ENCODE measurements around the gene MYOC. TPM values are rescaled to one million over a fixed set of nuclear protein-coding genes. Genes with fewer than 3 reads are reported as not detected.
"Not testable (repeated sequence)": the region's sequence is repeated elsewhere in the genome, so short reads cannot be mapped to it uniquely, and the experiment has no call there.

MYOC gene
- total RNA-seq = 6.3 TPM
- long read RNA-seq, transcript MYOC-201 (3 exons, 2,095 nt) = major isoform, 74 of 76 reads
- long read RNA-seq, partial matches to known transcripts = 2 of 76 reads
- long read RNA-seq, other reads (novel, unspliced or antisense) = 0 of 76 reads

- DNase-seq (ENCODE audit: low spot score) = no peak
These were observed at the start of gene MYOC for GRCh38 chr1:171652234-171652822. MYOC (minus strand) TSS chr1:171652688; CDS start chr1:171652611, 77 bp downstream.

DNA sequence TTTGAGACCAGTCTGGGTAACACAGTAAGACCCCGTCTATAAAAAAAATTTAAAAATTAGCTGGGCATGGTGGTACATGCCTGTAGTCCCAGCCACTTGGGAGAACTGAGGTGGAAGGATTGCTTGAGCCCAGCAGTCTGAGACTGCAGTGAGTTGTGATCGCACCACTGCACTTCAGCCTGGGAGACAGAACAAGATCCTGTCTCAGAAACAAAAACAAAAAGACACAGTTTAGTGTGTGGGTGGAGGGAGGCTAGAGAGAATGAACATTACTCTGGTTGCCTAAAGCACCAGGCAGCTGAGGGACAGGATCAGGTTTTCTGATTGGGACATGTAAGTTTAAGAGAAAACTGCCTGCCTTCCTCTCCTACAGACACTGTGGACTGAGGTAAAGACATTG is 47.0 kb upstream of the MYOC start:
- DNase-seq (ENCODE audit: low spot score) = no peak

DNA sequence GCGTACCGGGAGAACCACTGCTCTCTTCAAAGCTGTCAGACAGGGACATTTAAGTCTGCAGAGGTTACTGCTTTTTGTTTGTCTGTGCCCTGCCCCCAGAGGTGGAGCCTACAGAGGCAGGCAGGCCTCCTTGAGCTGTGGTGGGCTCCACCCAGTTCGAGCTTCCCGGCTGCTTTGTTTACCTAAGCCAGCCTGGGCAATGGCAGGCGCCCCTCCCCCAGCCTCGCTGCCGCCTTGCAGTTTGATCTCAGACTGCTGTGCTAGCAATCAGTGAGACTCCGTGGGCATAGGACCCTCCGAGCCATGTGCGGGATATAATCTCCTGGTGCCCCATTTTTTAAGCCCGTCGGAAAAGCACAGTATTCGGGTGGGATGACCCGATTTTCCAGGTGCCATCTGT is 43.3 kb upstream of the MYOC start:
- DNase-seq (ENCODE audit: low spot score) = not testable (repeated sequence)

GRCh38 chr1:171693541-171693940 is 41.1 kb upstream of the MYOC start:
- not testable (repeated sequence) for DNase-seq (ENCODE audit: low spot score)

DNA sequence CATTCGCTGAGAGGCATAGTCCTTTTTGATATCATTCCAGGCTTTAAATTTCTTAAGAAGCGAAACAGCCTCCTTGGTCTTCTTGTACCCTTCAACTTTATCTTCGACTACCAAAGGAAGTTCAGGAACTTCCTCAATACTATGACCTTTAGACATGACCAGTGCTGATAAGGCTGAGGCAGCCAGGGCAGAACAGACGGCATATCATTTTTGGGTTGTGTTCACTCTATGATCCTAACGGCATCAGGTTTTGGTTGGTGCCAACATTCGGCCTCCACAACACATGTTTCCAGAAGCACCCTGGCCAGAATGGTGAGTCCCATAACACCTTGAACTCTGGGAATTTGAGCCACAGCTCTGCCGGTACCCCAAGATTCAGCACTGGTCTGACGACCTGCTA is 31.4 kb upstream of the MYOC start:
- no peak for DNase-seq (ENCODE audit: low spot score)

GRCh38 chr1:171680339-171680738 is 27.9 kb upstream of the MYOC start:
- DNase-seq (ENCODE audit: low spot score) = no peak

GRCh38 chr1:171676823-171677222 is 24.3 kb upstream of the MYOC start:
- DNase-seq (ENCODE audit: low spot score) = no peak

GRCh38 chr1:171674431-171675405 is 22.2 kb upstream of the MYOC start:
- DNase-seq (ENCODE audit: low spot score) = no peak

DNA sequence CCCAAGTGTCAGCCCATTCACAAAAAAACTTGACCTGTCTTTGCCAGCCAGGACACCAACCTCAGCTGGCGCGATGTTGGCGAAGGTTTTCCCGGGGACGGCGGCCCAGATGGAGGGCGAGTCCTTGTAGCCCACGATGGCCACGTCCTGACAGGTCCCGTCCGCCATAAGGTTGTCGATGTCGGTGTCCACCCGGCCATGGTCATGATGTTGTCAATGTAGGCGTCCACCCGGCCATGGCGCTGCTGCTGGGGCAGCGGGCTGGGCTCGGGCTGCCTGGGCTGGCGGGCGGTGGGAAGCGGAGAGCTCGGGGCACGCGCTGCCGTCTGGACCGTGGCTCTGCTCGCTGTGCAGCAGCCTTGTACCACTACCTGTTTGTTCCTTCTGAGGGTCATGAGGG is 18.3 kb upstream of the MYOC start:
- DNase-seq (ENCODE audit: low spot score) = no peak

DNA sequence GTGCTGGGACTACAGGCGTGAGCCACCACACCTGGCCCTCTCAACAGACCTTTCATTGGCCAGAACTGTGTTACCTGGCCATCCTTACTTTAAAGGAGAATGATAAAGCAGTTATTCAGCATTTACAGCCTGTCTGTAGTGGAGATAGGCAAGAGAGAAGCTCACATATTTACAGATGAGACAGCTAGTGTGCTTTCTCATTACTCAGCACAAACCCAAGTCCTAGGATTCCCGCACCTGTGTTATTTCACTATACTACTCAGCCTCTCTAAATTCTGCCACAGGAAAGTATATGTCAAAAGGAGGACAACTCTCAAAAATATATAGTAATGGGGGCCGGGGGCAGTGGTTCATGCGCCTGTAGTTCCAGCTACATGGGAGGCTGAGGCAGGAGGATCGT is 15.9 kb upstream of the MYOC start:
- no peak for DNase-seq (ENCODE audit: low spot score)

DNA sequence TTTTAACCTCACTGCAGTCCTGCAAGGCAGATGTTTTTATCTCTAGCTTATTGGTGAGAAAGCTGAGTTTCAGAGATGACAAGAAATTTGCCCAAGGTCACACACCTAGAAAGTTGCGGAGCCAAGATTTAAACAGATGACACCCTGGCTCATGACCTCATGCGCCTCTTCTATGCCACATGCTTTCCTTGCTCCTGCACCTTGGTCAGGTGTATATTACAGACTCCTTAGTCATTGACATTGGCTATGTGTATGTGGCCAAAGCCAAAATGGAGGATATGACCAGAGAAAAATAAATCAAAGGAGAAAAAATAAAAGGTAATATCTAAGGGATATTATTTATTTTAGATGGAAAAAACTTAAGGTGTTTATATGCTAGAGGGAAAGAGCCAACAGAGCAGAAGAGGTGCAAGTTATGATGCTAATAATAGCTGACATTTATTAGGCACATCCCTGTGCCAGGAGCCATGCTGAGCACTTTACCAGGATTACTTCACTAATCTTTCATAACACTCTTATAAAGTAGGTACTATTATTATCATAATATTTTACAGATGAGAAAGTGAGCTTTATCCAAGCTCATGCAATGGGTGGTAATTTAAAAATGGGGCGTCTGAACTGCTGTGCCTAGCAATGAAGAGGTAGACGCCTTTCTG is 13.8 kb upstream of the MYOC start:
- DNase-seq (ENCODE audit: low spot score) = no peak

- DNase-seq (ENCODE audit: low spot score) = no peak
These were observed 12.5 kb upstream of the MYOC start for GRCh38 chr1:171664976-171665375.

DNA sequence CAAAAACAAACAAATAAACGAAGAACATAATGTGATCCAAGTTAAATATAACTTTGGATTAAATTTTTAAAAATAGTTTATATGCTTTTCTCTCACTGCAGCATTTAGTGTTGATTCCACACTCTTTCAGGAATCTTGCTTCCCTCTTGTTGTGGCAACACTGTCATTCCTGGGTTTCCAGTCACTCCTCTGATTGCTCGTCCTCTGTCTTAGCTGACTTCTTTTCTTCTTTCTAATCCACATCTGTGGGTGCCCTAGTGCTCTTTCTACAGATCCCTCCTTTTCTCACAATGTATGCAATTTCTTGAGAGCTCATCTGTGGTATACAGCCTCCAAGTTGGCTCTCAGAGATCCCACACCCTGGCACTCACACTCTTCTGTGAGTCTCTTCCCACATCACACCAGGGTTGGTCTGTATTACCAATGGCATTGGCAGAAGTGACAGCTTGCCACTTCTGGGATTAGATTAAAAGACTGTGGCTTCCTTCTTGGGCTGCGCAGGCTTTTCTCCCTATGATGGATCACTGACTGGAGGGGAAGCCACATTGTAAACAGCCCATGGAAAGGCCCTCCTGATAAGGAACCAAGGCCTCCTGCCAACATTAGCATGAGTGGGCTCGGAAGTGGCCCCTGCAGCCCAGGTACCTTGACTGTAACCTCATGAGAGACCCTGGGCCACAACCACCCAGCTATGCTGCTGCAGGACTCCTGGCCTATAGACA is 11.5 kb upstream of the MYOC start:
- DNase-seq (ENCODE audit: low spot score) = no peak

DNA sequence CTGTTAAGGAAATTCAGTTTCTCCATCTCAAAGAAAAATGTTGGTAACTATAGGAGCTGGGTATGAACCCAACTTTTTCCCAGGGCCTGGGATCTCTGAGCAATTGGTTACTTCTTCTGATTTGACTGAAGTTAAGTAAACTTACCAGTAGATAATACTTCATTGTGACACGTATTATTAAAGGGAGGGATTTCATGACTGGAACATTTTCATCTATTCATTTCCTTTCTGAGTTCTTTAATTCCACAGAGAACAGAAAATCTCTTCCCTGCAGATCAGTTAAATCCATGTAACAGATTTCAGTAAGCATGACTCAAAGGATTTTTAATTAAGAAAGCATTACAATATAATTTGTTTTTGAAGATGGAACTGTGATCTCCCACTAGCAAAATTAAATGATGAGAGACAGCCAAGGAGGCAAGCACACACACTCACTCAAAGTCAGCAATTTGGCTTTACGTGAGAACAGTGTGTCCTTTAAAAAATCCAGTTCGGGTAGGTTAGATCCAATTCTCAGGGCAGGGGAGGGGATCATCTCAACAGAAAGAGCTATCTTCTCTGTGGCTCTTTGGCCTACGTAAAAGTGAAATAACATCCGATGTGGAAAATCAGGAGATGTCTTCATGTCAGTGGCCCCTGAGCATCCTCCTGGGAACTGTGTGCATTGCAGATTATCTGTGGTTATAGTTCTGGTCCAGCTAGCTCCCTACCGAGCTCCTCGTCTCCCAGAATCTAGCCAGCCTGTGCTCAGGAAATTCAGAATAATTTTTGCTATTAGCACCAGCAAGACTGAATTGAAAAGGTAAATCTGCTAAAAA is 10.8 kb upstream of the MYOC start:
- DNase-seq (ENCODE audit: low spot score) = no peak

DNA sequence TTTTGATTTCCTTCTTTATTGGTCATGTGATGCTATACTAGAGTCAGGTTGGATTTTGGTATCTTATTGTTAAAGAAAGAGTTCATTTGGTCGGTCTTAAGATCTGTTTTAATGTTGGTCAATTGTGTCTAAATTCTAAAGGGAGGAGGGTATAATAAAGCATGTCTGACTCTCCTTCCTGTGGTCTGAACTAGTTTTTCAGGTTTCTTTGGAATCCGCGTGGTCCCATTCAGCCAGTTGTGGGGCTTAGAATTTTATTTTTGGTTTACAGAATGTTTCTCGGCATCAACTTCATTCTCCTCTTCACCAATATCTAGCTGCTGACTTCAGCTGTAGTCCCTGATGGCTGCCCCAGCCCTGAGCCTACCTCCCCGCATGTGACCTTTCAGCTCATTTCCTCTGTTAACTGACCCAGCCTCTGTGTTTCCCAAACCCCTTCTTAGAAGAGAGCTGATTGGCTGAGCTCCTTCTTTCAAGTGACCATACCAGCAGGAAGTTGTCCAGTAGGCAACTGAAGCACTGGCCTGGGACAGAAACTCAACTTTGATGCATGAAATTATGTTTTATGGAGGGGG is 8.7 kb upstream of the MYOC start:
- DNase-seq (ENCODE audit: low spot score) = no peak

GRCh38 chr1:171656206-171656605 is 3.7 kb upstream of the MYOC start:
- DNase-seq (ENCODE audit: low spot score) = not testable (repeated sequence)

DNA sequence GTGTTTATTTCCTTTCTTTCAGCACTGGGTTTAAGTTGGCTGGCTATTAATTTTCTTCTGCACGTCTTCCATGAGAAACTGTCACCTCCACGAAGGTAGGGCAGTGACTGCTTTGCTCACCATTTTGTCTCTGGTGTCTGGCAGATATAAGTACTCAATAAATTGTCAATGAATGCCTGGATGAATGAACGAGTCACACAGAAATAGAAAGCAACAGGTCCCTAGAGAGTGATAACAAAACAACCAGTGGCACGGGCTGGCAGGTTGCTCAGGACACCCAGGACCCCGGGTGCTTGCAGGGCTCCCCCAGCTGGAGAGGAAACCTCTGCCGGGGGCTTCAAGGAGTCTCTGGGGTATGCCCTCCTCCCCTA is 3.2 kb upstream of the MYOC start:
- no peak for DNase-seq (ENCODE audit: low spot score)

DNA sequence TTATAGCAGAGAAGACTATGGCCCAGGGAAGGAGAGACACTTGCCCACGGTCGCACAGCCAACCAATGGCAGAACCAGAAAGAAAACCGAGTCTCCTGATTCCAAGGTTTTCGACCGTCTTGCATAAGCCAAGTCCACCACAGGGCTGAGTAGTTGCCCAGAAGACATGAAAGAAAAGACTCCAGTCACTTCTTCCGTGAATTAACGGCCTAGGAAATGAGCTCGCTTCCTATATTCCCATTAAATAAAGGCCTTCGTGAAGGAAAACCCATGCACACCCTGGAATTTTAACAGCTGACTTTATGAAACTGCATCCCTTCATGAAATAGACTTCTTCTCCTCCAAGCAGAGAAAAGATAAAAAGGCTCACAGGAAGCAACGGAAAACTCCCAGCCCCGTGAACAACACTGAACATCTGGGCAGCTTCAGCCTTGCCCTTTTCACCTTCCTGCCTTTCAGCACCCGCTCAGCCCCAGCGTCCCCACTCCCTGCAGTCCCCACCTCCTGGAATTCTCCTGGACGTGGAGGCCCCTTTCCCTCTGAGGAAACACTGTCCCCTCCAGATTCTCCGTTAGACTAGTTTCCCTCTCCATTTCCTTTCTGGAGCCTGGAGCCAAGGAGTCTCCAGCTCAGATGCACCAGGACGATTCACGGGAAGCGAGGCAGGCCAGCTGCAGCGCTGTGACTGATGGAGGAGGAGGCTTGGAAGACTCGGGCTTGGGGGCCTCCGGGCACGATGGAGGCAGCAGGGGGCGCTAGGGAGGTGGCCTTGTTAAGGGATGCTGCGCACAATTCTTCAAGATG is 2.7 kb upstream of the MYOC start:
- no peak for DNase-seq (ENCODE audit: low spot score)

All from mesenteric fat pad (tissue), 1 donor.